DOHH2 (cell line): ENCODE results near the gene RAB3A.

Source experiments
- EZH2phosphoT487 ChIP-seq: fragments of 200-600 bp; sonication (generic); IDR thresholded peaks from 2 replicates; pipeline ENCODE4 v1.6.1; 2017; ENCODE audit warnings: borderline replicate concordance, mild to moderate bottlenecking, antibody characterized with exemption, low read length, moderate library complexity, mixed read lengths
- TF ChIP-seq, protein P1 (sequence below): fragments of 200-600 bp; sonication (generic); IDR thresholded peaks from one replicate; pipeline ENCODE4 v1.5.1; 2014; ENCODE audit warnings: antibody characterized with exemption, mild to moderate bottlenecking, low read depth, low read length; ENCODE audit not compliant: poor library complexity, severe bottlenecking

DNA sequence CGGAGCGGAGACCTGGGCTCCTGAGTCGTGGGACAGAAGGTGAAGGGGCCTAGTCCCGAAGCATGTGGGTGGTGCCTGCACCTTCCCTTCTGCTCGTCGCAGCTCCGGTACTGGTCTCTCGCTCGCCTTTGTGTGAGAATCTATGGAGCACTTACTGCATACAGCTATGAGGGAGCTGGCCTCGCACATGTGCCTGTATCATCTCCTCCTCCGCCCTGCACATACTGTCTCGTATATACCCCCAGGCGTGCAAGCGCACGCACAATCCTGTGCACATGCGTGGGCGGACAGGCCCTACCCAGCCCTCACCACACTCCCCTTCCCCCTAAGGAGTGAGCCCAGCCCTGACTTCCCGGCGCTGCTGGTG lies 42.2 kb downstream of the RAB3A start:
- TF ChIP-seq, protein P1, sequence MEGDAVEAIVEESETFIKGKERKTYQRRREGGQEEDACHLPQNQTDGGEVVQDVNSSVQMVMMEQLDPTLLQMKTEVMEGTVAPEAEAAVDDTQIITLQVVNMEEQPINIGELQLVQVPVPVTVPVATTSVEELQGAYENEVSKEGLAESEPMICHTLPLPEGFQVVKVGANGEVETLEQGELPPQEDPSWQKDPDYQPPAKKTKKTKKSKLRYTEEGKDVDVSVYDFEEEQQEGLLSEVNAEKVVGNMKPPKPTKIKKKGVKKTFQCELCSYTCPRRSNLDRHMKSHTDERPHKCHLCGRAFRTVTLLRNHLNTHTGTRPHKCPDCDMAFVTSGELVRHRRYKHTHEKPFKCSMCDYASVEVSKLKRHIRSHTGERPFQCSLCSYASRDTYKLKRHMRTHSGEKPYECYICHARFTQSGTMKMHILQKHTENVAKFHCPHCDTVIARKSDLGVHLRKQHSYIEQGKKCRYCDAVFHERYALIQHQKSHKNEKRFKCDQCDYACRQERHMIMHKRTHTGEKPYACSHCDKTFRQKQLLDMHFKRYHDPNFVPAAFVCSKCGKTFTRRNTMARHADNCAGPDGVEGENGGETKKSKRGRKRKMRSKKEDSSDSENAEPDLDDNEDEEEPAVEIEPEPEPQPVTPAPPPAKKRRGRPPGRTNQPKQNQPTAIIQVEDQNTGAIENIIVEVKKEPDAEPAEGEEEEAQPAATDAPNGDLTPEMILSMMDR: peak; percentile 2
- no peak for TF ChIP-seq EZH2phosphoT487
